Breast epithelium (tissue), 4 donors: ENCODE data around the gene HYPK. TPM values are rescaled to one million over a fixed set of nuclear protein-coding genes. Genes with fewer than 3 reads are reported as not detected.

ENCODE experiments used
- DNase-seq, 2 donors: peaks; one replicate each; pipeline ENCODE4 v3.0.0-alpha.2; 2019; ENCODE audit warnings: low spot score in 2 of 2
- H3K27ac ChIP-seq, 2 donors: fragments of 200-600 bp; sonication (generic) in 1 of 2; one replicate each; pipeline ENCODE4 v1.5.1; 2016 to 2019; ENCODE audit warnings: mild to moderate bottlenecking in 1 of 2
- H3K27me3 ChIP-seq, 2 donors: fragments of 200-600 bp; sonication (generic) in 1 of 2; one replicate each; pipeline versions ENCODE4 v1.5.1 to v1.6.0; 2017 to 2019; ENCODE audit warnings: control low read depth in 1 of 2, mild to moderate bottlenecking in 1 of 2
- H3K36me3 ChIP-seq: fragments of 200-600 bp; one replicate; pipeline ENCODE4 v1.5.1; 2019
- H3K4me1 ChIP-seq, 2 donors: fragments of 200-600 bp; sonication (generic); one replicate each; pipeline ENCODE4 v1.5.1; 2016 to 2019; ENCODE audit warnings: control low read depth in 1 of 2
- H3K4me3 ChIP-seq, 3 donors: fragments of 200-600 bp; sonication (generic); 1 replicate in 2 of 3; 2 replicates in 1 of 3; pipeline ENCODE4 v1.5.1; 2016 to 2019; ENCODE audit warnings: mild to moderate bottlenecking in 3 of 3, moderate library complexity in 2 of 3
- H3K9me3 ChIP-seq, 2 donors: fragments of 200-600 bp; sonication (generic) in 1 of 2; one replicate each; pipeline ENCODE4 v1.5.1; 2016 to 2019; ENCODE audit warnings: control low read depth in 1 of 2
- POLR2A ChIP-seq: fragments of 450-650 bp; IDR thresholded peaks from one replicate; pipeline ENCODE4 v1.6.1; 2016; ENCODE audit warnings: antibody characterized with exemption, mild to moderate bottlenecking, moderate library complexity
- POLR2AphosphoS5 ChIP-seq, 3 donors: sonication (generic); formaldehyde crosslinking; IDR thresholded peaks; one replicate each; pipeline ENCODE4 v1.6.1; 2017; ENCODE audit warnings: antibody characterized with exemption in 3 of 3
- intact Hi-C: fragments of 100-400 bp; cut with DNase I; formaldehyde crosslinking; loops from one replicate; pipeline ENCODE4 v1.15.1; 2023; ENCODE audit warnings: low total_unique reads
- total RNA-seq, 3 donors: library from RNA; depleted of rRNA; stranded (reverse); fragments of >200 nt; gene quantifications; one replicate each; pipeline ENCODE4 v1.1.0, GENCODE V29; 2016
- TF ChIP-seq, protein P1 (sequence below), 3 donors: fragments of 450-650 bp; IDR thresholded peaks; one replicate each; pipeline ENCODE4 v1.5.1; 2016 to 2017; ENCODE audit warnings: antibody characterized with exemption in 3 of 3, mild to moderate bottlenecking in 3 of 3, moderate library complexity in 3 of 3

The HYPK gene
- total RNA-seq, 3 donors from 2014 or later: 9.5 to 17.7 (median 11.2) TPM

DNA sequence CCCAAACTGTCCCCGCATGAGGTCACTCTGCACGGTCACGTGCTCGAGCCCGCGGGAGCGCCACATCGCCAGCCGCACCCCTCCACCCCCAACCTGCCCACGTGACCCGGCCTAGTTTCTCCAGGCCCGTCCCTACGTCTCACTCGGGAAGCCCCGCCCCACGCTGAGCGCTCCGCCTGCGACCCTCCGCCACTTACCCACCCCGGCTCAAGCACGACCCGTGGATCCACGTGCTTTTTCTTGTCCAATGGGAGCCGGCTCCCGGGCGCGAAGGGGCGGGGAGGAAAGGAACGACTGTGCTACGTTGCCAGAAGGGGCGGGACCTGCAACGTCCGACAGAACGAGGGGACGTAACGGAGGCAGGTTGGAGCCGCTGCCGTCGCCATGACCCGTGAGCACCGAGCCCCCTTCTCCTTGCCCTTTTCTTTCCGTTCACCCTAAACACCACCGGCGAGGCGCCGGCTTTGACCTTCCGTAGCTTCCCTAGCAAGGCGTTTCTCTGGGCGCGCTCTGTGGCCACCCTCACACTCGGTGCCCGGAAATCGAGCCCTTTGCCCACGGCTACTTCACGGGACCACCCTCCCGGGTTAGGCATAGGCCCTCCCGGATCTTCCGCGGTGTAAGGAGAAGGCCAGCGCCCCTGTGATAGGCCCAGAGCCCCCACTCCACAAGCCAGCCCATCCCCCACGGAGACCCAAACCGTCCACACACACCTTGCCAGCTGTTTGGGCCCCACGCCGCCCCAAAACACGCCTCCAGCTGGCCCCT lies 8.2 kb upstream of the HYPK start, which contains the start of gene SERF2:
TSS of gene SERF2 (plus strand) at position 328 of the 768 bp plus-strand sequence. CDS start at position 385, 57 bp downstream.
- peaks cover 6 to 8% of the 10 kb centered on the region in 2 donors for H3K4me1 ChIP-seq
- peak within 1 kb of the TSS; percentile 89 to 98 (median 96) for H3K4me3 ChIP-seq
- TF ChIP-seq POLR2A (peak; percentile 98), POLR2AphosphoS5 (IDR thresholded peaks at IDR 0.05) (peak; percentile 96 to 100 (median 96))
- TF ChIP-seq, protein P1, sequence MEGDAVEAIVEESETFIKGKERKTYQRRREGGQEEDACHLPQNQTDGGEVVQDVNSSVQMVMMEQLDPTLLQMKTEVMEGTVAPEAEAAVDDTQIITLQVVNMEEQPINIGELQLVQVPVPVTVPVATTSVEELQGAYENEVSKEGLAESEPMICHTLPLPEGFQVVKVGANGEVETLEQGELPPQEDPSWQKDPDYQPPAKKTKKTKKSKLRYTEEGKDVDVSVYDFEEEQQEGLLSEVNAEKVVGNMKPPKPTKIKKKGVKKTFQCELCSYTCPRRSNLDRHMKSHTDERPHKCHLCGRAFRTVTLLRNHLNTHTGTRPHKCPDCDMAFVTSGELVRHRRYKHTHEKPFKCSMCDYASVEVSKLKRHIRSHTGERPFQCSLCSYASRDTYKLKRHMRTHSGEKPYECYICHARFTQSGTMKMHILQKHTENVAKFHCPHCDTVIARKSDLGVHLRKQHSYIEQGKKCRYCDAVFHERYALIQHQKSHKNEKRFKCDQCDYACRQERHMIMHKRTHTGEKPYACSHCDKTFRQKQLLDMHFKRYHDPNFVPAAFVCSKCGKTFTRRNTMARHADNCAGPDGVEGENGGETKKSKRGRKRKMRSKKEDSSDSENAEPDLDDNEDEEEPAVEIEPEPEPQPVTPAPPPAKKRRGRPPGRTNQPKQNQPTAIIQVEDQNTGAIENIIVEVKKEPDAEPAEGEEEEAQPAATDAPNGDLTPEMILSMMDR (IDR thresholded peaks at IDR 0.05): no peak
- no peaks in the 10 kb centered on the region for H3K27me3 ChIP-seq
- peak; percentile 100 for DNase-seq
- intact Hi-C loops: no loop called here
- H3K27ac ChIP-seq: peak within 1 kb of the TSS; percentile 97 to 99
- no peaks in the 10 kb centered on the region for H3K36me3 ChIP-seq
- H3K9me3 ChIP-seq: no peaks in the 10 kb centered on the region

DNA sequence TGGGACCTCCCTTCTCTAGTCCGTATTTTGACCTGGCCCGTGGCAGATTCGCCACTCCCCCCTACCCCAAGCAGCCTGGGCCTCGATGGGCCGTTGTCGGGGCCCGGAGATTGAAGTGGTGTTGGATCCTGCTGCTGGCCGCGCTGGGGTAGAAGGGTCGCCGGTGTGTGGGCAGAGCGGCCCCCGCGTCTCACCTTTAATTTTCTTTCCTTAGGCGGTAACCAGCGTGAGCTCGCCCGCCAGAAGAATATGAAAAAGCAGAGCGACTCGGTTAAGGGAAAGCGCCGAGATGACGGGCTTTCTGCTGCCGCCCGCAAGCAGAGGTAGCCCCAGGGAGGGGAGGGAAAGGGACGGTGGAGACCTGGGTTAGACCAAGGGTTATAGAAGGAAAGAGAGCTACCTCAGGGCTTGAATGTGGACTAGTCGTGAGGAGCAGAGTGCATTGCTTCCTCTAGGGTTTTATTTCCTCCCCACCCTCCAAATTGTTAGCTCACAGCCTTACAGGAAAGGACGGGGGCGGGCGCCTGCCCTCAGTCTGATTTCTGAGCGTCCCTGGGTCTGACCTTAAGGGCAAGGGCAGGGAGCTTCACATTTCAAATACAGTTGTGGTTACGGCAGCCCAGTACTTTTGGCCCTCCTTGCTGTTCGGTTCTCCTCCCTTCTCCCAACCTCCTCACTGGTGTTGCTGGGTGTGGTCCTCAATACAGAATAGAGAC lies 7.5 kb upstream of the HYPK start:
- no peak for DNase-seq
- H3K4me1 ChIP-seq: peaks cover 6 to 9% of the 10 kb centered on the region in 2 donors
- intact Hi-C loops: no loop called here

DNA sequence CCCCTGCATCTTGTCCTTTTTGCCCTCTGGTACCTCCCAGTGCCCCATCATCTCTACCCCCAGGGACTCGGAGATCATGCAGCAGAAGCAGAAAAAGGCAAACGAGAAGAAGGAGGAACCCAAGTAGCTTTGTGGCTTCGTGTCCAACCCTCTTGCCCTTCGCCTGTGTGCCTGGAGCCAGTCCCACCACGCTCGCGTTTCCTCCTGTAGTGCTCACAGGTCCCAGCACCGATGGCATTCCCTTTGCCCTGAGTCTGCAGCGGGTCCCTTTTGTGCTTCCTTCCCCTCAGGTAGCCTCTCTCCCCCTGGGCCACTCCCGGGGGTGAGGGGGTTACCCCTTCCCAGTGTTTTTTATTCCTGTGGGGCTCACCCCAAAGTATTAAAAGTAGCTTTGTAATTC lies 6.8 kb upstream of the HYPK start:
- no peak for DNase-seq
- intact Hi-C loops: no loop called here
- Histone ChIP-seq H3K36me3 (no peaks in the 10 kb centered on the region), H3K4me1 (peaks cover 6 to 16% of the 10 kb centered on the region in 2 donors), H3K27me3 (no peaks in the 10 kb centered on the region), H3K27ac (peak overlapping the region; percentile 97 to 99), H3K4me3 (peak overlapping the region; percentile 89 to 98 (median 96)), H3K9me3 (no peaks in the 10 kb centered on the region)
- TF ChIP-seq POLR2AphosphoS5 (IDR thresholded peaks at IDR 0.05): no peak
- TF ChIP-seq, protein P1 (IDR thresholded peaks at IDR 0.05): no peak
- TF ChIP-seq POLR2A: no peak

More for the DNA sequence above, 7.5 kb upstream of the HYPK start:
- Histone ChIP-seq H3K36me3 (no peaks in the 10 kb centered on the region), H3K27ac (peak overlapping the region; percentile 97 to 99), H3K27me3 (no peaks in the 10 kb centered on the region), H3K9me3 (no peaks in the 10 kb centered on the region), H3K4me3 (peak overlapping the region; percentile 89 to 98 (median 96))
- TF ChIP-seq POLR2AphosphoS5 (IDR thresholded peaks at IDR 0.05): peak in 1 of 3 donors; percentile 7
- TF ChIP-seq, protein P1 (IDR thresholded peaks at IDR 0.05): no peak
- TF ChIP-seq POLR2A: peak; percentile 8

DNA sequence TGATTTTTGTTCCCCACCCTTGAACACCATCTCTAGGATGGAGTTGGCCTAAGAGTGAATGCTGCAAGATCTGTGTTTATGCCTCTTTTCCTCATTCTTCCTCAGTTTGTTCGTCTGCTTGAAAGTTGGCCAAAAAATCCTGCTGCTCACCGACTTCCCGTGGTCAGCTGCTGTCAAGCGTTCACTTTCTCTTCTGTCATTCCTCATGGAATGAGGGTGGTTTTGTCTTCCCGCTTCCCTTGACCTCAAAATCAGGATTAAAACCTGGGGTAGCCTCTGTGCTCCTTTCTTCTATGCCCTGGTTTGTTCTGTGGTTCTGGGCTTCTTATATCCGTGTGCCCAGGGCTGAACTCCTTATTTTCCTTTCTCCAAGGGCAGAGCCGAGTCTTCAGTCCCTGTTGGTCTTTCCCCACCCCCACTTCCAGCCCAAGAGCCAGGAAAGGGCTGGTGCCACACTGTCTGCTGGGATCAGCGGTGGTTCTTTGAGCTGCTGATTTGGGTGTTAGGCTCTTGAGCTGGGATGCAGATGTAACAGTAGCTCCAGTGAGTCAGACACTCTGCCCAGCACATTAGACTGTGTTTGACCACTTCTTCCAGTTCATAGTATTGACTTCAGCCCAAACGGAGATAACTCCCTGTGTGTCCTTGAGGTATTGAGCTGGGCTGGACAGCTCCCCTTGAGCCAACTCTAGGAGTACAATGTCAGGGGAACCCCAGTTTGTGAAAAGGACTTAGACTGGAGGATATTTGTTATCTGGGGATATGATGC lies 5.9 kb upstream of the HYPK start:
- TF ChIP-seq, protein P1 (IDR thresholded peaks at IDR 0.05): no peak
- TF ChIP-seq POLR2AphosphoS5 (IDR thresholded peaks at IDR 0.05): no peak
- no peak for TF ChIP-seq POLR2A
- Histone ChIP-seq H3K27ac (peak overlapping the region; percentile 97 to 99), H3K4me3 (peak overlapping the region in 1 of 3 donors; percentile 89), H3K27me3 (no peaks in the 10 kb centered on the region), H3K4me1 (peaks cover 6 to 19% of the 10 kb centered on the region in 2 donors), H3K36me3 (no peaks in the 10 kb centered on the region), H3K9me3 (no peaks in the 10 kb centered on the region)
- intact Hi-C loops: no loop called here
- no peak for DNase-seq
